A549 (cell line): ENCODE results near the gene ENPP1. TPM values are rescaled to one million over a fixed set of nuclear protein-coding genes. Genes with fewer than 3 reads are reported as not detected.

Experiments used
- ATAC-seq, 2 experiments: fragments of 200-7000 bp in 1 of 2; fragments of >200 bp in 1 of 2; cut with Nextera tagmentation in 1 of 2; cut with Tn5 transposase in 1 of 2; 3 replicates each; pipeline versions ENCODE4 v1.8.0 to v1.9.1; 2018 to 2020; ENCODE audit warnings: mild to moderate bottlenecking in 1 of 2, moderate library complexity in 1 of 2
- CTCF ChIA-PET: fragments of 300-600 bp; sonication (Branson Sonifier 250); formaldehyde crosslinking; extraction: SDS; loops from one replicate; lab custom pipeline; 2021; ENCODE audit warnings: antibody characterized with exemption, inconsistent platforms; lab: Yijun Ruan, JAX
- POLR2A ChIA-PET: fragments of 350-600 bp; formaldehyde crosslinking; extraction: SDS; loops from one replicate; lab custom pipeline; 2021; ENCODE audit warnings: antibody characterized with exemption, inconsistent platforms; lab: Yijun Ruan, JAX
- DNase-seq, 2 experiments: peaks; one replicate each; pipeline versions ENCODE4 v3.0.0 to v3.0.0-alpha.2; 2011 to 2016; ENCODE audit warnings: low read depth in 1 of 2, low spot score in 1 of 2
- FAIRE-seq: peaks from 2 replicates; lab custom pipeline; 2011; peaks lifted over from hg19 to GRCh38; lab: Jason Lieb, UNC
- H3K27ac ChIP-seq, 2 experiments: fragments of >200 bp; sonication (Bioruptor Twin); formaldehyde crosslinking; 3 replicates each; pipeline ENCODE4 v1.5.1; 2016 to 2017
- H3K4me1 ChIP-seq: fragments of >200 bp; sonication (Bioruptor Twin); formaldehyde crosslinking; 3 replicates; pipeline ENCODE4 v1.6.1; 2016
- H3K4me2 ChIP-seq: fragments of >200 bp; sonication (Bioruptor Twin); formaldehyde crosslinking; 3 replicates; pipeline ENCODE4 v1.6.1; 2016
- H3K4me3 ChIP-seq: fragments of >200 bp; sonication (Bioruptor Twin); formaldehyde crosslinking; 3 replicates; pipeline ENCODE4 v1.5.1; 2016
- H3K9me3 ChIP-seq: fragments of >200 bp; sonication (Bioruptor Twin); formaldehyde crosslinking; 3 replicates; pipeline ENCODE4 v1.6.1; 2016
- CBX8 ChIP-seq: fragments of 200-600 bp; sonication (generic); IDR thresholded peaks from 2 replicates; pipeline ENCODE4 v1.6.1; 2016
- CEBPB ChIP-seq, 2 experiments: fragments of >200 bp in 1 of 2; sonication (Bioruptor Twin) in 1 of 2; formaldehyde crosslinking in 1 of 2; IDR thresholded peaks; 2 replicates each; pipeline ENCODE4 v1.6.1; 2012 to 2016
- CHD4 ChIP-seq: fragments of 200-600 bp; sonication (generic); IDR thresholded peaks from 2 replicates; pipeline ENCODE4 v1.6.1; 2016; ENCODE audit warnings: antibody characterized with exemption, mild to moderate bottlenecking, borderline replicate concordance
- EHMT2 ChIP-seq: fragments of 200-600 bp; sonication (generic); IDR thresholded peaks from 2 replicates; pipeline ENCODE4 v1.6.1; 2016; ENCODE audit warnings: antibody characterized with exemption, low read depth, mild to moderate bottlenecking, moderate library complexity
- ESRRA ChIP-seq: fragments of 150-350 bp; IDR thresholded peaks from 2 replicates; pipeline ENCODE4 v1.6.1; 2014; ENCODE audit warnings: mild to moderate bottlenecking, low read length, borderline replicate concordance
- FOSB ChIP-seq: fragments of 250-450 bp; sonication (Bioruptor Pico); IDR thresholded peaks from 2 replicates; pipeline ENCODE4 v1.5.0; 2020; ENCODE audit warnings: mild to moderate bottlenecking, moderate library complexity
- FOSL2 ChIP-seq, 2 experiments: fragments of 450-650 bp in 1 of 2; fragments of >200 bp in 1 of 2; sonication (Bioruptor Twin) in 1 of 2; formaldehyde crosslinking; IDR thresholded peaks; 2 replicates each; pipeline versions ENCODE4 v1.5.0 to v1.6.1; 2016 to 2020; ENCODE audit warnings: mild to moderate bottlenecking in 1 of 2, moderate library complexity in 1 of 2
- JUN ChIP-seq, 2 experiments: fragments of >200 bp; sonication (Bioruptor Twin); formaldehyde crosslinking; IDR thresholded peaks; 2 replicates in 1 of 2; 3 replicates in 1 of 2; pipeline ENCODE4 v1.6.1; 2016 to 2017
- MAZ ChIP-seq: fragments of 150-350 bp; IDR thresholded peaks from 2 replicates; pipeline ENCODE4 v1.6.1; 2014; ENCODE audit warnings: antibody characterized with exemption, low read depth, low read length, borderline replicate concordance
- NPAS2 ChIP-seq: fragments of 250-450 bp; sonication (Bioruptor Pico); IDR thresholded peaks from 2 replicates; pipeline ENCODE4 v1.8.0; 2022; ENCODE audit warnings: mild to moderate bottlenecking, moderate library complexity, borderline replicate concordance
- POLR2A ChIP-seq: IDR thresholded peaks from 2 replicates; pipeline ENCODE4 v1.6.1; 2012; ENCODE audit warnings: mild to moderate bottlenecking, low read length
- RAD21 ChIP-seq, 2 experiments: fragments of >200 bp in 1 of 2; sonication (Bioruptor Twin) in 1 of 2; formaldehyde crosslinking in 1 of 2; IDR thresholded peaks in 1 of 2; conservative IDR thresholded peaks in 1 of 2; 2 replicates in 1 of 2; 3 replicates in 1 of 2; pipeline ENCODE4 v1.6.1; 2012 to 2018; ENCODE audit warnings: inconsistent platforms in 1 of 2
- RARB ChIP-seq: fragments of 250-450 bp; sonication (Bioruptor Pico); IDR thresholded peaks from 2 replicates; pipeline ENCODE4 v1.8.0; 2021; ENCODE audit warnings: mild to moderate bottlenecking, moderate library complexity
- RFX5 ChIP-seq: fragments of 450-650 bp; IDR thresholded peaks from 2 replicates; pipeline ENCODE4 v1.7.1; 2014; ENCODE audit warnings: antibody characterized with exemption, mild to moderate bottlenecking, moderate library complexity
- TFCP2L1 ChIP-seq: fragments of 250-450 bp; sonication (Bioruptor Pico); IDR thresholded peaks from 2 replicates; pipeline ENCODE4 v1.5.0; 2021; ENCODE audit warnings: mild to moderate bottlenecking
- ZFP36 ChIP-seq: fragments of 450-650 bp; IDR thresholded peaks from 2 replicates; pipeline ENCODE4 v1.6.1; 2014; ENCODE audit warnings: borderline replicate concordance; ENCODE audit not compliant: partially characterized antibody
- WGBS: methylation state at CpG from one replicate; pipeline ENCODE4 v1.1.6; 2017; ENCODE audit errors: missing lambda C conversion rate; 5-methylcytosine and 5-hydroxymethylcytosine counted together
- polyA plus RNA-seq, 4 experiments: library from polyadenylated mRNA; depleted of rRNA in 3 of 4; stranded (reverse); fragments of >200 nt; fragmentation: RNase III in 1 of 4; extraction: RNeasy Plus Mini Kit Qiagen cat#74134 plus additional on column Dnase treatment in 1 of 4; gene quantifications; 2 replicates in 3 of 4; 3 replicates in 1 of 4; pipeline ENCODE4 v1.2.3, GENCODE V29; 2011 to 2017
- TF ChIP-seq, protein P1 (sequence below): fragments of 250-450 bp; sonication (Bioruptor Pico); IDR thresholded peaks from 2 replicates; pipeline ENCODE4 v1.5.0; 2020; ENCODE audit warnings: low read depth, mild to moderate bottlenecking, moderate library complexity
- TF ChIP-seq, protein P2 (sequence below): fragments of 150-350 bp; IDR thresholded peaks from 2 replicates; pipeline ENCODE4 v1.6.1; 2014; ENCODE audit warnings: low read depth, mild to moderate bottlenecking, low read length

ENPP1 gene
- polyA plus RNA-seq, 2 of the 4 experiments (the other 2 are of a cell fraction) = 0.97 to 5.3 TPM

DNA sequence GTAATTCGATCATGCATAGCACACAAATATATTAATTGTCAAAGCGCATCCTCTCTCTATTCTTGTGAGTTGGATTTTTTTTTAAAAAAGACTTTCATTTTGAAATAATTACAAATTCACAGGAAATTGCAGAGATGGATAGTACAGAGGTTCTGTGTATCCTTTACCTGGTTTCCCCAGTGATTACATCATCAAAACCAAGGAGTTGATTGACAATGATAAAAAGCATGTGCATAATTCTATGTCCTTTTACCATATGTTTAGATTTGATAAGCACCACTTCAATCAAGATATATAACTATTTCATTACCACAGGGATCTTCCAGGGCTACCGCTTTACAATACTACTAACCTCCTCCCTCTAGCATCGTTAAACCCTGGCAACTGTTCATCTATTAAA, 103.1 kb downstream of the ENPP1 start:
- no peak for TF ChIP-seq CEBPB (IDR thresholded peaks at IDR 0.05)
- no peak for TF ChIP-seq ZFP36
- TF ChIP-seq EHMT2 = no peak
- TF ChIP-seq RARB (CRISPR knock-in tag) = no peak
- no peak for TF ChIP-seq RAD21 (conservative IDR thresholded peaks at IDR 0.05 in 1 of 2, IDR thresholded peaks at IDR 0.05 in 1 of 2)
- TF ChIP-seq NPAS2 = no peak
- TF ChIP-seq JUN (IDR thresholded peaks at IDR 0.05) = no peak
- TF ChIP-seq FOSB (CRISPR knock-in tag) = no peak
- TF ChIP-seq RFX5 = no peak
- no peak for TF ChIP-seq TFCP2L1 (CRISPR knock-in tag)
- CTCF ChIA-PET = interaction anchor here (0.7 to 6.9 kb wide), 5 partner anchors 12 to 247 kb away, joined by 3 to 72 read pairs (median 3); no protein-coding TSS in a partner anchor
- no peak for DNase-seq
- no peaks in the 10 kb centered on the region for H3K4me1 ChIP-seq
- no peaks in the 10 kb centered on the region for H3K9me3 ChIP-seq
- ATAC-seq = no peak
- H3K4me3 ChIP-seq = no peak overlapping the region
- no peak for FAIRE-seq
- POLR2A ChIA-PET = no interaction called here
- H3K4me2 ChIP-seq = no peak overlapping the region
- 50% methylated on average over 4 of the region's 4 CpGs for WGBS
- no peak overlapping the region for H3K27ac ChIP-seq

DNA sequence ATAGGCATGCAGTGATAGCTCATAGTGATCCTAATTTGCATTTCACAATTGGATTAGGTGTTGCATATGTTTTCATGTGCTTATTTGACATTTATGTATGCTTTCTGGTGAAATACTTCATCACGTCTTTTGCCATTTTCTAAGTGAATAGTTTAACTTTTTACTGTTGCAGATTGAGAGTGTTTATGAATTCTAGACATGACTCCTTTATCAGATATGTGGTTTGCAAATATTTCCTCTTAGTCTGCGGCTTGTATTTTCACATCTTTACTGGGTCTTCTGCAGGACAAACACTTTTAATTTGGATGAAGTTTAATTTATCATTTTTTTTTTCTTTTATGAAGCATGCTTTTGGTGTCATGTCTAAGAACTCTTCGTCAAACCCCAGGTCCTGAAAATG, 104.1 kb downstream of the ENPP1 start:
- Histone ChIP-seq H3K9me3 (no peaks in the 10 kb centered on the region), H3K4me2 (no peak overlapping the region), H3K4me3 (no peak overlapping the region), H3K4me1 (no peaks in the 10 kb centered on the region), H3K27ac (no peak overlapping the region)
- ChIA-PET CTCF (interaction anchor here (6.9 kb wide), 1 partner anchor 217 kb away, joined by 72 read pairs; no protein-coding TSS in a partner anchor), POLR2A (no interaction called here)
- WGBS = 33% methylated on average over 3 of the region's 3 CpGs
- no peak for FAIRE-seq
- ATAC-seq = no peak
- TF ChIP-seq FOSL2 (IDR thresholded peaks at IDR 0.05) (no peak), FOSL2 (CRISPR knock-in tag; IDR thresholded peaks at IDR 0.05) (no peak), RAD21 (conservative IDR thresholded peaks at IDR 0.05 in 1 of 2, IDR thresholded peaks at IDR 0.05 in 1 of 2) (no peak), POLR2A (no peak), CBX8 (no peak), TFCP2L1 (CRISPR knock-in tag) (no peak), RARB (CRISPR knock-in tag) (no peak), MAZ (no peak), ESRRA (no peak), CHD4 (no peak)
- TF ChIP-seq, protein P1, sequence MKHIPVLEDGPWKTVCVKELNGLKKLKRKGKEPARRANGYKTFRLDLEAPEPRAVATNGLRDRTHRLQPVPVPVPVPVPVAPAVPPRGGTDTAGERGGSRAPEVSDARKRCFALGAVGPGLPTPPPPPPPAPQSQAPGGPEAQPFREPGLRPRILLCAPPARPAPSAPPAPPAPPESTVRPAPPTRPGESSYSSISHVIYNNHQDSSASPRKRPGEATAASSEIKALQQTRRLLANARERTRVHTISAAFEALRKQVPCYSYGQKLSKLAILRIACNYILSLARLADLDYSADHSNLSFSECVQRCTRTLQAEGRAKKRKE = no peak
- TF ChIP-seq, protein P2, sequence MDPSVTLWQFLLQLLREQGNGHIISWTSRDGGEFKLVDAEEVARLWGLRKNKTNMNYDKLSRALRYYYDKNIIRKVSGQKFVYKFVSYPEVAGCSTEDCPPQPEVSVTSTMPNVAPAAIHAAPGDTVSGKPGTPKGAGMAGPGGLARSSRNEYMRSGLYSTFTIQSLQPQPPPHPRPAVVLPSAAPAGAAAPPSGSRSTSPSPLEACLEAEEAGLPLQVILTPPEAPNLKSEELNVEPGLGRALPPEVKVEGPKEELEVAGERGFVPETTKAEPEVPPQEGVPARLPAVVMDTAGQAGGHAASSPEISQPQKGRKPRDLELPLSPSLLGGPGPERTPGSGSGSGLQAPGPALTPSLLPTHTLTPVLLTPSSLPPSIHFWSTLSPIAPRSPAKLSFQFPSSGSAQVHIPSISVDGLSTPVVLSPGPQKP = no peak
- no peak for DNase-seq

DNA sequence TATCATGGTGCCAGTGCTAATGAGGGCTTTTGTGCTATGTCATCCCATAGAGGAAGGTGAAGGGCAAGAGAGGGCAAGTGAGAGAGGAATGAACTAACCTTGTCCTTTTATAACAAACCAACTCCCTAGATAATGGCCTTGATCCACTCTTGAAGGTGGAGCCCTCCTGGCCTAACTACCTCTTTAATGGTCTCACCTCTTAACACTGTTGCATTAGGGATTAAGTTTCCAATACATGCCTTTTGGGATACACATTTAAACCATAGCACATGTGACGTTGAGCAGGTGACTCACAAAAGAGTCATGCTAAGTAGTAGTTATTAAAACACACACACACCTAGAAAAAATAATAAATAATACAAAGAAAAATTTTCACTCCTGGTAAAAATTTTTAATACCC, 106.4 kb downstream of the ENPP1 start:
- WGBS = 4% methylated on average over 1 of the region's 1 CpG
- H3K4me3 ChIP-seq = no peak overlapping the region
- no peak overlapping the region for H3K4me2 ChIP-seq
- TF ChIP-seq RFX5 = no peak
- no peak for TF ChIP-seq CEBPB (IDR thresholded peaks at IDR 0.05)
- no peak for TF ChIP-seq MAZ
- TF ChIP-seq RAD21 (conservative IDR thresholded peaks at IDR 0.05 in 1 of 2, IDR thresholded peaks at IDR 0.05 in 1 of 2) = no peak
- TF ChIP-seq FOSL2 (IDR thresholded peaks at IDR 0.05) = no peak
- no peak for TF ChIP-seq FOSL2 (CRISPR knock-in tag; IDR thresholded peaks at IDR 0.05)
- no peaks in the 10 kb centered on the region for H3K9me3 ChIP-seq
- FAIRE-seq = no peak
- no peak for ATAC-seq
- ChIA-PET CTCF (interaction anchor here (0.9 to 4.1 kb wide), 22 partner anchors 9 to 556 kb away, joined by 3 to 32 read pairs (median 4); no protein-coding TSS in a partner anchor), POLR2A (no interaction called here)
- DNase-seq = no peak
- H3K27ac ChIP-seq = no peak overlapping the region
- no peaks in the 10 kb centered on the region for H3K4me1 ChIP-seq
